Hematopoietic multipotent progenitor cell treated with erythropoietin and hydrocortisone succinate and interleukin-3 and kit ligand, for 6 days (in vitro differentiated cells): ENCODE results near the gene MVB12B.

Source experiments
- DNase-seq: peaks from one replicate; pipeline ENCODE4 v3.0.0-alpha.2; 2015

The MVB12B gene

GRCh38 chr9:126436545-126437267 is 110.1 kb downstream of the MVB12B start:
- no peak for DNase-seq

GRCh38 chr9:126437268-126437666 is 110.6 kb downstream of the MVB12B start:
- no peak for DNase-seq

GRCh38 chr9:126437701-126438100 is 111.1 kb downstream of the MVB12B start:
- no peak for DNase-seq

GRCh38 chr9:126438741-126439401 is 112.2 kb downstream of the MVB12B start:
- no peak for DNase-seq

GRCh38 chr9:126439402-126439765 is 112.8 kb downstream of the MVB12B start:
- no peak for DNase-seq

GRCh38 chr9:126439883-126440653 is 113.4 kb downstream of the MVB12B start:
- no peak for DNase-seq

- no peak for DNase-seq
Observed at GRCh38 chr9:126440940-126441339, 114.3 kb downstream of the MVB12B start.

- no peak for DNase-seq
Observed at GRCh38 chr9:126442636-126443035, 116.0 kb downstream of the MVB12B start.

GRCh38 chr9:126443144-126443543 is 116.5 kb downstream of the MVB12B start:
- DNase-seq: no peak

- no peak for DNase-seq
Observed at GRCh38 chr9:126448136-126448535, 121.5 kb downstream of the MVB12B start.

- no peak for DNase-seq
Observed at GRCh38 chr9:126448865-126449577, 122.4 kb downstream of the MVB12B start.

GRCh38 chr9:126449725-126450667 is 123.4 kb downstream of the MVB12B start:
- DNase-seq: no peak

GRCh38 chr9:126450668-126451205 is 124.1 kb downstream of the MVB12B start:
- no peak for DNase-seq

GRCh38 chr9:126451316-126451885 is 124.8 kb downstream of the MVB12B start:
- DNase-seq: no peak

- DNase-seq: no peak
Observed at GRCh38 chr9:126452106-126452505, 125.5 kb downstream of the MVB12B start.

GRCh38 chr9:126453156-126453963 is 126.7 kb downstream of the MVB12B start:
- no peak for DNase-seq

GRCh38 chr9:126454215-126454614 is 127.6 kb downstream of the MVB12B start:
- DNase-seq: no peak

GRCh38 chr9:126454795-126455194 is 128.2 kb downstream of the MVB12B start:
- no peak for DNase-seq

- no peak for DNase-seq
Observed at GRCh38 chr9:126456441-126457174, 130.0 kb downstream of the MVB12B start.

GRCh38 chr9:126457175-126457547 is 130.5 kb downstream of the MVB12B start:
- DNase-seq: no peak
